GM12878 (cell line): ENCODE measurements around the gene GORASP1. TPM values are rescaled to one million over a fixed set of nuclear protein-coding genes. Genes with fewer than 3 reads are reported as not detected.

ENCODE experiments used
- ATAC-seq: fragments of 200-7000 bp; cut with Tn5 transposase; 3 replicates; pipeline ENCODE4 v1.9.1; 2020; ENCODE audit warnings: mild to moderate bottlenecking, moderate library complexity
- BruUV-seq: library from RNA; stranded (reverse); fragments of 400-500 nt; replicated peaks from 2 replicates; lab custom pipeline; 2021; lab: Mats Ljungman, UMichigan
- CTCF ChIA-PET: fragments of 300-600 bp; sonication (Branson Sonifier 250); formaldehyde crosslinking; extraction: SDS; loops from one replicate; lab custom pipeline; 2021; ENCODE audit warnings: inconsistent platforms; lab: Yijun Ruan, JAX
- POLR2A ChIA-PET: fragments of 350-600 bp; formaldehyde crosslinking; extraction: SDS; loops from one replicate; lab custom pipeline; 2021; ENCODE audit warnings: inconsistent platforms; lab: Charles Lee
- RAD21 ChIA-PET: fragments of 300-600 bp; sonication (Branson Sonifier 250); formaldehyde crosslinking; loops from one replicate; lab custom pipeline; 2023; ENCODE audit warnings: antibody characterized with exemption; ENCODE audit not compliant: unreplicated experiment; lab: Charles Lee
- SMC1A ChIA-PET: fragments of 300-600 bp; sonication (Branson Sonifier 250); formaldehyde crosslinking; loops from one replicate; lab custom pipeline; 2023; ENCODE audit not compliant: unreplicated experiment, uncharacterized antibody; lab: Charles Lee
- DNase-seq: peaks from one replicate; pipeline ENCODE4 v3.0.0-alpha.2; 2011; ENCODE audit warnings: low read depth, low spot score
- FAIRE-seq: peaks from 3 replicates; lab custom pipeline; 2011; peaks lifted over from hg19 to GRCh38; lab: Jason Lieb, UNC
- H2AFZ ChIP-seq: 2 replicates; pipeline ENCODE4 v1.6.0; 2011; ENCODE audit warnings: low read depth, low read length, control low read depth; ENCODE audit not compliant: control insufficient read depth
- H3K27ac ChIP-seq: 2 replicates; pipeline ENCODE4 v1.5.1; 2011; ENCODE audit warnings: control low read depth; ENCODE audit not compliant: control insufficient read depth, insufficient read depth
- H3K27me3 ChIP-seq, 2 experiments: replicated peaks in 1 of 2; 2 replicates each; pipeline versions ENCODE4 v1.6.0 to v1.6.1; 2011; ENCODE audit warnings: low read length in 1 of 2; ENCODE audit not compliant: control insufficient read depth in 2 of 2, insufficient read depth in 2 of 2
- H3K36me3 ChIP-seq, 2 experiments: 2 replicates each; pipeline ENCODE4 v1.5.1; 2011; ENCODE audit warnings: low read length in 1 of 2; ENCODE audit not compliant: control insufficient read depth in 2 of 2, insufficient read depth in 2 of 2
- H3K4me1 ChIP-seq: 2 replicates; pipeline ENCODE4 v1.6.1; 2011; ENCODE audit warnings: mild to moderate bottlenecking, low read length, moderate library complexity, mixed read lengths; ENCODE audit not compliant: control insufficient read depth, insufficient read depth
- H3K4me2 ChIP-seq: 2 replicates; pipeline ENCODE4 v1.6.0; 2011; ENCODE audit warnings: control low read depth; ENCODE audit not compliant: control insufficient read depth, insufficient read depth
- H3K4me3 ChIP-seq: fragments of 200-600 bp; sonication (generic); 2 replicates; pipeline ENCODE4 v1.5.1; 2016
- H3K79me2 ChIP-seq: 2 replicates; pipeline ENCODE4 v1.6.0; 2011; ENCODE audit warnings: low read length; ENCODE audit not compliant: control insufficient read depth, insufficient read depth
- H3K9ac ChIP-seq: 2 replicates; pipeline ENCODE4 v1.8.0; 2011; ENCODE audit warnings: low read length, control low read depth, mixed read lengths; ENCODE audit not compliant: control insufficient read depth, insufficient read depth
- H3K9me3 ChIP-seq: replicated peaks from 3 replicates; pipeline ENCODE4 v1.5.1; 2011; ENCODE audit warnings: mild to moderate bottlenecking, low read length; ENCODE audit not compliant: control insufficient read depth, insufficient read depth
- H4K20me1 ChIP-seq: 2 replicates; pipeline ENCODE4 v1.6.0; 2011; ENCODE audit not compliant: control insufficient read depth, insufficient read depth
- CTCF ChIP-seq, 3 experiments: IDR thresholded peaks in 2 of 3; conservative IDR thresholded peaks in 1 of 3; 2 replicates each; pipeline ENCODE4 v1.5.1; 2011; ENCODE audit warnings: low read depth in 3 of 3, low read length in 3 of 3, mild to moderate bottlenecking in 3 of 3, control low read depth in 2 of 3, moderate library complexity in 2 of 3, inconsistent platforms in 1 of 3, mixed read lengths in 1 of 3; ENCODE audit not compliant: control insufficient read depth in 2 of 3, insufficient read depth in 1 of 3; ENCODE audit errors: extremely low read depth in 1 of 3
- E2F4 ChIP-seq: IDR thresholded peaks from 2 replicates; pipeline ENCODE4 v1.6.1; 2012; ENCODE audit warnings: low read depth, low read length, improper control_type of control experiment
- EZH2 ChIP-seq: IDR thresholded peaks from 2 replicates; pipeline ENCODE4 v1.6.1; 2012; ENCODE audit warnings: low read depth, mild to moderate bottlenecking, control low read depth, inconsistent platforms, low read length, borderline replicate concordance; ENCODE audit not compliant: control insufficient read depth
- MTA2 ChIP-seq: fragments of 450-650 bp; IDR thresholded peaks from 2 replicates; pipeline ENCODE4 v1.6.1; 2016; ENCODE audit warnings: low read depth, mild to moderate bottlenecking, moderate library complexity
- MTA3 ChIP-seq: IDR thresholded peaks from 2 replicates; pipeline ENCODE4 v1.6.1; 2012; ENCODE audit warnings: low read length, inconsistent platforms, borderline replicate concordance
- NFIC ChIP-seq: IDR thresholded peaks from 2 replicates; pipeline ENCODE4 v1.6.1; 2012; ENCODE audit warnings: low read depth, mild to moderate bottlenecking, inconsistent platforms, low read length, moderate library complexity
- SIX5 ChIP-seq: IDR thresholded peaks from 2 replicates; pipeline ENCODE4 v1.6.1; 2011; ENCODE audit warnings: mild to moderate bottlenecking, low read depth, low read length, moderate library complexity; ENCODE audit not compliant: severe bottlenecking
- SKIL ChIP-seq: fragments of 450-650 bp; IDR thresholded peaks from 2 replicates; pipeline ENCODE4 v1.6.1; 2017; ENCODE audit warnings: mild to moderate bottlenecking, low read depth, inconsistent platforms; ENCODE audit not compliant: poor library complexity, severe bottlenecking
- SREBF1 ChIP-seq: IDR thresholded peaks from 2 replicates; pipeline ENCODE4 v1.6.1; 2012; ENCODE audit warnings: mild to moderate bottlenecking, low read length
- TCF3 ChIP-seq: IDR thresholded peaks from 2 replicates; pipeline ENCODE4 v1.6.1; 2012; ENCODE audit warnings: low read depth, mild to moderate bottlenecking, low read length, borderline replicate concordance; ENCODE audit not compliant: insufficient read depth
- ZNF622 ChIP-seq: fragments of 450-650 bp; IDR thresholded peaks from 2 replicates; pipeline ENCODE4 v1.6.1; 2017; ENCODE audit warnings: mild to moderate bottlenecking, inconsistent platforms
- WGBS: methylation state at CpG from one replicate; pipeline ENCODE4 v1.1.6; 2016; ENCODE audit warnings: low lambda C conversion rate; ENCODE audit not compliant: insufficient replicate concordance, insufficient coverage; ENCODE audit errors: missing lambda C conversion rate; 5-methylcytosine and 5-hydroxymethylcytosine counted together
- in situ Hi-C: fragments of 300-500 bp; cut with MboI; formaldehyde crosslinking; loops from 9 replicates; pipeline ENCODE4 v1.14.3; 2018; ENCODE audit warnings: mixed read lengths
- intact Hi-C: fragments of 100-400 bp; cut with micrococcal nuclease; formaldehyde crosslinking; loops from one replicate; pipeline ENCODE4 v1.14.2; 2022; ENCODE audit not compliant: unreplicated experiment
- polyA plus RNA-seq, 11 experiments: library from polyadenylated mRNA; depleted of rRNA in 4 of 11; unstranded in 6 of 11; stranded (reverse) in 5 of 11; fragments of >200 nt; fragmentation: Nextera tagmentation in 4 of 11; fragmentation: Illumina TruSeq in 1 of 11; extraction: Ambion mirVana in 4 of 11; extraction: Trizol in 1 of 11; gene quantifications; 1 replicate in 1 of 11; 2 replicates in 10 of 11; pipeline versions ENCODE4 v1.2.1 to v1.2.3, GENCODE V29; 2011 to 2016; ENCODE audit warnings: inconsistent platforms in 2 of 11, missing spikeins in 2 of 11, low read depth in 1 of 11
- total RNA-seq, 4 experiments: library from RNA; depleted of rRNA in 3 of 4; stranded (reverse); fragments of >200 nt in 3 of 4; fragmentation: Illumina TruSeq in 1 of 4; extraction: Trizol in 1 of 4; gene quantifications; 2 replicates each; pipeline versions ENCODE4 v1.2.1 to v1.2.3, GENCODE V29; 2013 to 2021

GORASP1 gene
- total and polyA plus RNA-seq, 10 of the 15 experiments (the other 5 are each of a cell fraction or from before 2014, with no cell fraction given): 3.6 to 32.7 (median 23.2) TPM

- Histone ChIP-seq H3K9me3 (no peaks in the 10 kb centered on the region), H3K27ac (no peak overlapping the region), H3K4me1 (no peaks in the 10 kb centered on the region), H3K79me2 (no peaks in the 10 kb centered on the region; the same call in 1 of the 2 replicates), H3K4me3 (no peak overlapping the region), H3K27me3 (no peaks in the 10 kb centered on the region), H3K36me3 (0 out of 4 replicates have a peak, but pooled peaks cover 0 to under 1% of the 10 kb centered on the region in 2 experiments), H2AFZ (no peak overlapping the region), H4K20me1 (no peaks in the 10 kb centered on the region), H3K4me2 (no peak overlapping the region), H3K9ac (no peak overlapping the region)
- ATAC-seq (no peak), DNase-seq (no peak), FAIRE-seq (no peak)
- CTCF ChIA-PET: no interaction called here
- in situ Hi-C loops (no loop called here), intact Hi-C loops (no loop called here)
- RAD21 ChIA-PET: no interaction called here
- SMC1A ChIA-PET: no interaction called here
- TF ChIP-seq SREBF1 (no peak), MTA2 (no peak), NFIC (no peak), TCF3 (no peak), MTA3 (no peak), ZNF622 (no peak), EZH2 (no peak), SKIL (no peak), CTCF (IDR thresholded peaks at IDR 0.05 in 2 of 3, conservative IDR thresholded peaks at IDR 0.05 in 1 of 3; ENCODE audit: control insufficient read depth in 2 of 3, extremely low read depth in 1 of 3, insufficient read depth in 1 of 3, low read depth in 3 of 3, low read length in 3 of 3) (no peak), E2F4 (no peak), SIX5 (no peak)
- POLR2A ChIA-PET: no interaction called here
- 32% methylated on average over 3 of the region's 3 CpGs for WGBS
- no TSS peak for BruUV-seq
Measured at GRCh38 chr3:39063143-39063542, 44.3 kb downstream of the GORASP1 start.
